HCT116 (cell line): Measurements from ENCODE around the gene ALMS1. TPM values are rescaled to one million over a fixed set of nuclear protein-coding genes. Genes with fewer than 3 reads are reported as not detected.

Experiments
- ATAC-seq: fragments of 200-7000 bp; cut with Tn5 transposase; 2 replicates; pipeline ENCODE4 v1.9.1; 2020; ENCODE audit warnings: mild to moderate bottlenecking, moderate library complexity
- BruUV-seq: library from RNA; stranded (reverse); fragments of 400-500 nt; replicated peaks from 2 replicates; lab custom pipeline; 2021; lab: Mats Ljungman, UMichigan
- CTCF ChIA-PET: fragments of 300-600 bp; sonication (Branson Sonifier 250); formaldehyde crosslinking; loops from one replicate; lab custom pipeline; 2021; ENCODE audit warnings: antibody characterized with exemption; lab: Charles Lee
- POLR2A ChIA-PET: fragments of 300-600, 350-600 bp; sonication (Branson Sonifier 250); formaldehyde crosslinking; loops from one replicate; lab custom pipeline; 2021; ENCODE audit warnings: antibody characterized with exemption; lab: Charles Lee
- RAD21 ChIA-PET, 2 experiments: fragments of 300-600 bp; sonication (Branson Sonifier 250); formaldehyde crosslinking; loops; one replicate each; lab custom pipeline; 2023; ENCODE audit warnings: low total read pairs in 2 of 2; ENCODE audit not compliant: uncharacterized antibody in 2 of 2, unreplicated experiment in 2 of 2, low non-redundant PET in 1 of 2; lab: Charles Lee
- DNase-seq: peaks from one replicate; pipeline ENCODE4 v3.0.0-alpha.2; 2010; ENCODE audit warnings: low read depth, low spot score
- H2AFZ ChIP-seq: fragments of 200-600 bp; shearing (Covaris generic), sonication (generic); 2 replicates; pipeline ENCODE4 v1.6.1; 2017; ENCODE audit warnings: low read depth, mixed run types, mixed read lengths, antibody characterized with exemption, low read length; ENCODE audit not compliant: poor library complexity, severe bottlenecking
- H3K27ac ChIP-seq: 2 replicates; pipeline ENCODE4 v1.5.1; 2012; ENCODE audit warnings: low read depth, low read length
- H3K27me3 ChIP-seq: fragments of 200-600 bp; sonication (generic); 2 replicates; pipeline ENCODE4 v1.6.1; 2016; ENCODE audit warnings: mixed run types, low read length, mixed read lengths; ENCODE audit not compliant: insufficient read depth
- H3K36me3 ChIP-seq, 2 experiments: fragments of 200-500 bp in 1 of 2; fragments of 200-600 bp in 1 of 2; sonication (Bioruptor generic) in 1 of 2; sonication (generic) in 1 of 2; 2 replicates each; pipeline versions ENCODE4 v1.5.1 to v1.6.1; 2014 to 2016; ENCODE audit warnings: low read length in 2 of 2, inconsistent platforms in 1 of 2, mixed read lengths in 1 of 2, mixed run types in 1 of 2; ENCODE audit not compliant: insufficient read depth in 2 of 2, control insufficient read depth in 1 of 2
- H3K4me1 ChIP-seq, 2 experiments: fragments of 200-600 bp in 1 of 2; sonication (generic) in 1 of 2; 2 replicates each; pipeline versions ENCODE4 v1.5.1 to v1.6.1; 2012 to 2017; ENCODE audit warnings: low read length in 2 of 2, inconsistent platforms in 1 of 2, mild to moderate bottlenecking in 1 of 2, mixed read lengths in 1 of 2, mixed run types in 1 of 2, moderate library complexity in 1 of 2; ENCODE audit not compliant: insufficient read depth in 2 of 2, control insufficient read depth in 1 of 2
- H3K4me2 ChIP-seq: fragments of 200-600 bp; sonication (generic); 2 replicates; pipeline ENCODE4 v1.6.1; 2017; ENCODE audit warnings: mixed run types, low read length, mixed read lengths
- H3K4me3 ChIP-seq, 2 experiments: fragments of 200-600 bp in 1 of 2; sonication (generic) in 1 of 2; replicated peaks in 1 of 2; 2 replicates each; pipeline ENCODE4 v1.5.1; 2011 to 2016; ENCODE audit warnings: low read length in 2 of 2, control low read depth in 1 of 2, low read depth in 1 of 2, mild to moderate bottlenecking in 1 of 2, mixed read lengths in 1 of 2, mixed run types in 1 of 2
- H3K79me2 ChIP-seq: fragments of 200-600 bp; sonication (generic); 2 replicates; pipeline ENCODE4 v1.6.1; 2017; ENCODE audit warnings: mild to moderate bottlenecking, mixed run types, low read length, moderate library complexity, mixed read lengths; ENCODE audit not compliant: insufficient read depth
- H3K9ac ChIP-seq: fragments of 200-600 bp; sonication (generic); 2 replicates; pipeline ENCODE4 v1.6.1; 2016; ENCODE audit warnings: low read length, mixed read lengths
- H3K9me2 ChIP-seq: fragments of 200-600 bp; sonication (generic), shearing (Covaris generic); 2 replicates; pipeline ENCODE4 v1.6.1; 2017; ENCODE audit warnings: mixed run types, mild to moderate bottlenecking, moderate library complexity; ENCODE audit not compliant: insufficient read depth
- H3K9me3 ChIP-seq, 2 experiments: fragments of 200-500 bp in 1 of 2; fragments of 200-600 bp in 1 of 2; sonication (Bioruptor generic) in 1 of 2; sonication (generic) in 1 of 2; 2 replicates each; pipeline ENCODE4 v1.6.1; 2014 to 2017; ENCODE audit warnings: low read length in 2 of 2, mixed read lengths in 2 of 2, inconsistent platforms in 1 of 2, low read depth in 1 of 2, mild to moderate bottlenecking in 1 of 2, mixed run types in 1 of 2, moderate library complexity in 1 of 2; ENCODE audit not compliant: control insufficient read depth in 1 of 2, insufficient read depth in 1 of 2
- H4K20me1 ChIP-seq: fragments of 200-600 bp; sonication (generic), shearing (Covaris generic); 2 replicates; pipeline ENCODE4 v1.6.1; 2017; ENCODE audit warnings: mixed run types, mild to moderate bottlenecking, moderate library complexity; ENCODE audit not compliant: insufficient read depth
- CBX3 ChIP-seq: IDR thresholded peaks from 2 replicates; pipeline ENCODE4 v1.6.1; 2012; ENCODE audit warnings: low read depth
- CEBPB ChIP-seq: IDR thresholded peaks from 2 replicates; pipeline ENCODE4 v1.6.1; 2012; ENCODE audit warnings: low read depth
- CTCF ChIP-seq, 3 experiments: fragments of 200-600 bp in 1 of 3; sonication (generic) in 1 of 3; IDR thresholded peaks in 2 of 3; conservative IDR thresholded peaks in 1 of 3; 2 replicates each; pipeline ENCODE4 v1.5.1; 2012 to 2017; ENCODE audit warnings: low read depth in 2 of 3, low read length in 2 of 3, antibody characterized with exemption in 1 of 3, borderline replicate concordance in 1 of 3, control low read depth in 1 of 3, mild to moderate bottlenecking in 1 of 3, mixed read lengths in 1 of 3, mixed run types in 1 of 3, moderate library complexity in 1 of 3; ENCODE audit not compliant: insufficient read depth in 1 of 3
- EGR1 ChIP-seq: IDR thresholded peaks from 2 replicates; pipeline ENCODE4 v1.6.1; 2012; ENCODE audit warnings: low read depth
- EZH2phosphoT487 ChIP-seq: fragments of 200-600 bp; IDR thresholded peaks from 2 replicates; pipeline ENCODE4 v1.6.1; 2018; ENCODE audit warnings: antibody characterized with exemption, borderline replicate concordance
- FOSL1 ChIP-seq: IDR thresholded peaks from 2 replicates; pipeline ENCODE4 v1.6.1; 2012; ENCODE audit warnings: low read depth
- MAX ChIP-seq: IDR thresholded peaks from 2 replicates; pipeline ENCODE4 v1.6.1; 2012
- POLR2A ChIP-seq: IDR thresholded peaks from 2 replicates; pipeline ENCODE4 v1.7.0; 2011; ENCODE audit warnings: borderline replicate concordance; ENCODE audit not compliant: insufficient read depth, insufficient read length; ENCODE audit errors: extremely low read depth
- POLR2AphosphoS5 ChIP-seq: IDR thresholded peaks from 2 replicates; pipeline ENCODE4 v1.6.1; 2011; ENCODE audit warnings: mild to moderate bottlenecking, low read depth, low read length, moderate library complexity
- RAD21 ChIP-seq: IDR thresholded peaks from 2 replicates; pipeline ENCODE4 v1.6.1; 2012; ENCODE audit warnings: low read depth, mild to moderate bottlenecking
- SIN3A ChIP-seq: IDR thresholded peaks from 2 replicates; pipeline ENCODE4 v1.6.1; 2012; ENCODE audit warnings: low read depth
- SP1 ChIP-seq: IDR thresholded peaks from 2 replicates; pipeline ENCODE4 v1.6.1; 2012; ENCODE audit warnings: low read depth
- TCF7L2 ChIP-seq: IDR thresholded peaks from 2 replicates; pipeline ENCODE4 v1.7.0; 2011; ENCODE audit warnings: borderline replicate concordance, inconsistent platforms; ENCODE audit not compliant: insufficient read depth, insufficient read length; ENCODE audit errors: extremely low read depth
- YY1 ChIP-seq: IDR thresholded peaks from 2 replicates; pipeline ENCODE4 v1.6.1; 2011; ENCODE audit warnings: low read length, low read depth, moderate library complexity, mild to moderate bottlenecking; ENCODE audit not compliant: insufficient replicate concordance; ENCODE audit errors: extremely low read depth
- ZFX ChIP-seq: fragments of 450-650 bp; IDR thresholded peaks from 2 replicates; pipeline ENCODE4 v1.6.1; 2017
- ZNF274 ChIP-seq: fragments of 200-500 bp; sonication (Bioruptor generic); IDR thresholded peaks from 2 replicates; pipeline ENCODE4 v1.6.1; 2014; ENCODE audit warnings: mild to moderate bottlenecking, low read depth, low read length, inconsistent platforms
- intact Hi-C: fragments of 100-400 bp; cut with micrococcal nuclease; formaldehyde crosslinking; loops from 2 replicates; pipeline ENCODE4 v1.10.0; 2022
- total RNA-seq: library from RNA; stranded (reverse); gene quantifications from one replicate; pipeline ENCODE4 v1.2.1, GENCODE V29; 2021; ENCODE audit not compliant: unreplicated experiment
- TF ChIP-seq, protein P1 (sequence below): IDR thresholded peaks from 2 replicates; pipeline ENCODE4 v1.6.1; 2012
- TF ChIP-seq, protein P2 (sequence below): IDR thresholded peaks from 2 replicates; pipeline ENCODE4 v1.6.1; 2012; ENCODE audit warnings: low read depth

Gene ALMS1
- total RNA-seq, 1 experiment from 2014 or later: 20.5 TPM

DNA sequence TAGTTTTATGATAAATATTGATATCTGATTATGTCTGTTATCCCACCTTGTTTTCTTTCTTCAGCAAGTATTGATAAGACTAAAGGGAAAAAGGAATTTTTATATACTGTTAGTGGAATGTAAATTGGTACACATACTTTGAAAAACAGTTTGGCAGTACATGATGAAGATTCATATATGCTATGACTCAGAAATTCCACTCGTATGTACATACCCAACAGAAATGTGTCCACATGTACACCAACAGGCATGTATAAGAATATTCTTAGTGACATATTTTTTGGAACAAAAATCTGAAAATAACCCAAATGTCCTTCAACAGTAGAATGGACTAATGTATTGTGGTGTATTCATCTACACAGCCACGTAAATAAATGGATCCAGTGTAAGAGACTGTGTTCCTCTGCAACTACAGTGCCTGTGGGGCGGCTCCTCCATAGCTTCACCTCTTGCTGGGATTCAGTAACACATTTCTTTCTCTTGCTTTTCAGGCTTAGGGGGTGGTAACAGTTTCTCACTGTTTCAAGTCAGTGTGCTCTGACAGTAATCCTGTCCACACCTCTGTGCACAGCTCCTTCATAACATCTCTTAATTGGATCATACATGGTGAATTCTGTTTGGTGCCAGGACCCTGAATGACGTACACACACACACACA is 35.5 kb upstream of the ALMS1 start:
- no TSS peak for BruUV-seq
- POLR2A ChIA-PET: interaction anchor here (0.6 kb wide), 1 partner anchor 66 kb away, joined by 3 read pairs; the partner anchor contains the start of gene FBXO41
- H3K4me2 ChIP-seq: no peak overlapping the region
- no peaks in the 10 kb centered on the region for H3K36me3 ChIP-seq
- H3K4me1 ChIP-seq: no peaks in the 10 kb centered on the region
- ATAC-seq (no peak), DNase-seq (no peak)
- RAD21 ChIA-PET: no interaction called here
- H3K79me2 ChIP-seq: no peaks in the 10 kb centered on the region
- no peak overlapping the region for H2AFZ ChIP-seq
- CTCF ChIA-PET: interaction anchor here (0.6 to 1.0 kb wide), 2 partner anchors 10 to 60 kb away, joined by 3 read pairs; no protein-coding TSS in a partner anchor
- H4K20me1 ChIP-seq: no peaks in the 10 kb centered on the region
- no peak for TF ChIP-seq EZH2phosphoT487
- TF ChIP-seq MAX: no peak
- no peak for TF ChIP-seq POLR2A
- no peak for TF ChIP-seq ZFX
- no peak for TF ChIP-seq FOSL1
- no peak for TF ChIP-seq CEBPB
- TF ChIP-seq, protein P1, sequence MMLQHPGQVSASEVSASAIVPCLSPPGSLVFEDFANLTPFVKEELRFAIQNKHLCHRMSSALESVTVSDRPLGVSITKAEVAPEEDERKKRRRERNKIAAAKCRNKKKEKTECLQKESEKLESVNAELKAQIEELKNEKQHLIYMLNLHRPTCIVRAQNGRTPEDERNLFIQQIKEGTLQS: no peak
- no peak for TF ChIP-seq SP1
- TF ChIP-seq, protein P2, sequence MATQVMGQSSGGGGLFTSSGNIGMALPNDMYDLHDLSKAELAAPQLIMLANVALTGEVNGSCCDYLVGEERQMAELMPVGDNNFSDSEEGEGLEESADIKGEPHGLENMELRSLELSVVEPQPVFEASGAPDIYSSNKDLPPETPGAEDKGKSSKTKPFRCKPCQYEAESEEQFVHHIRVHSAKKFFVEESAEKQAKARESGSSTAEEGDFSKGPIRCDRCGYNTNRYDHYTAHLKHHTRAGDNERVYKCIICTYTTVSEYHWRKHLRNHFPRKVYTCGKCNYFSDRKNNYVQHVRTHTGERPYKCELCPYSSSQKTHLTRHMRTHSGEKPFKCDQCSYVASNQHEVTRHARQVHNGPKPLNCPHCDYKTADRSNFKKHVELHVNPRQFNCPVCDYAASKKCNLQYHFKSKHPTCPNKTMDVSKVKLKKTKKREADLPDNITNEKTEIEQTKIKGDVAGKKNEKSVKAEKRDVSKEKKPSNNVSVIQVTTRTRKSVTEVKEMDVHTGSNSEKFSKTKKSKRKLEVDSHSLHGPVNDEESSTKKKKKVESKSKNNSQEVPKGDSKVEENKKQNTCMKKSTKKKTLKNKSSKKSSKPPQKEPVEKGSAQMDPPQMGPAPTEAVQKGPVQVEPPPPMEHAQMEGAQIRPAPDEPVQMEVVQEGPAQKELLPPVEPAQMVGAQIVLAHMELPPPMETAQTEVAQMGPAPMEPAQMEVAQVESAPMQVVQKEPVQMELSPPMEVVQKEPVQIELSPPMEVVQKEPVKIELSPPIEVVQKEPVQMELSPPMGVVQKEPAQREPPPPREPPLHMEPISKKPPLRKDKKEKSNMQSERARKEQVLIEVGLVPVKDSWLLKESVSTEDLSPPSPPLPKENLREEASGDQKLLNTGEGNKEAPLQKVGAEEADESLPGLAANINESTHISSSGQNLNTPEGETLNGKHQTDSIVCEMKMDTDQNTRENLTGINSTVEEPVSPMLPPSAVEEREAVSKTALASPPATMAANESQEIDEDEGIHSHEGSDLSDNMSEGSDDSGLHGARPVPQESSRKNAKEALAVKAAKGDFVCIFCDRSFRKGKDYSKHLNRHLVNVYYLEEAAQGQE: no peak
- TF ChIP-seq SIN3A: no peak
- no peak for TF ChIP-seq TCF7L2
- TF ChIP-seq YY1: no peak
- no peak for TF ChIP-seq CBX3
- TF ChIP-seq CTCF (IDR thresholded peaks at IDR 0.05 in 2 of 3, conservative IDR thresholded peaks at IDR 0.05 in 1 of 3; ENCODE audit: borderline replicate concordance in 1 of 3, insufficient read depth in 1 of 3, low read depth in 2 of 3, low read length in 2 of 3): no peak
- TF ChIP-seq POLR2AphosphoS5: no peak
- no peak for TF ChIP-seq ZNF274
- no peak for TF ChIP-seq EGR1
- no peak for TF ChIP-seq RAD21
- intact Hi-C loops: no loop called here
- H3K9me2 ChIP-seq: no peaks in the 10 kb centered on the region
- no peak overlapping the region for H3K27ac ChIP-seq
- 0 out of 2 replicates have a peak, but pooled peaks cover 2% of the 10 kb centered on the region for H3K27me3 ChIP-seq
- H3K9me3 ChIP-seq: no peaks in the 10 kb centered on the region
- no peak overlapping the region for H3K4me3 ChIP-seq
- no peak overlapping the region for H3K9ac ChIP-seq
